Left forelimb (tissue), 1 donor: ENCODE results near the gene TRIM27.
A peak's percentile ranks its signal among the peaks of the same experiment; 100 is the strongest.
"Not testable (repeated sequence)": the region's sequence is repeated elsewhere in the genome, so short reads cannot be mapped to it uniquely, and the experiment has no call there.

Experiments
- DNase-seq: peaks from one replicate; pipeline ENCODE4 v3.0.0-alpha.2; 2018; ENCODE audit warnings: low spot score

Gene TRIM27

GRCh38 chr6:28941684-28942448 is 18.1 kb upstream of the TRIM27 start:
- no peak for DNase-seq

- peak; percentile 70 for DNase-seq
Observed at GRCh38 chr6:28940858-28941683, 17.3 kb upstream of the TRIM27 start.

- no peak for DNase-seq
Observed at GRCh38 chr6:28940294-28940857, 16.6 kb upstream of the TRIM27 start.

GRCh38 chr6:28933069-28933468 is 9.3 kb upstream of the TRIM27 start:
- DNase-seq, result no peak

- DNase-seq, result no peak
Observed at GRCh38 chr6:28929887-28930620, 6.3 kb upstream of the TRIM27 start.

GRCh38 chr6:28929339-28929738 is 5.6 kb upstream of the TRIM27 start:
- DNase-seq, result not testable (repeated sequence)

- DNase-seq, result no peak
Observed at GRCh38 chr6:28927846-28928245, 4.1 kb upstream of the TRIM27 start.

GRCh38 chr6:28922821-28923317 is 916 bp downstream of the TRIM27 start:
- peak; percentile 73 for DNase-seq

GRCh38 chr6:28922004-28922820 is 1.6 kb downstream of the TRIM27 start:
- no peak for DNase-seq

GRCh38 chr6:28920281-28920680 is 3.5 kb downstream of the TRIM27 start:
- DNase-seq, result no peak

- DNase-seq, result no peak
Observed at GRCh38 chr6:28914941-28915340, 8.8 kb downstream of the TRIM27 start.

GRCh38 chr6:28910901-28911690 is 12.7 kb downstream of the TRIM27 start:
- no peak for DNase-seq

GRCh38 chr6:28907394-28907793 is 16.4 kb downstream of the TRIM27 start:
- no peak for DNase-seq

GRCh38 chr6:28906669-28907068 is 17.1 kb downstream of the TRIM27 start:
- no peak for DNase-seq

- DNase-seq, result no peak
Observed at GRCh38 chr6:28903686-28904085, 20.1 kb downstream of the TRIM27 start.

- DNase-seq, result no peak
Observed at GRCh38 chr6:28901831-28902230, 22.0 kb downstream of the TRIM27 start.

GRCh38 chr6:28900577-28901256 is 23.1 kb downstream of the TRIM27 start:
- no peak for DNase-seq

GRCh38 chr6:28898710-28898965 is 25.1 kb downstream of the TRIM27 start:
- DNase-seq, result no peak

GRCh38 chr6:28897369-28897745 is 26.4 kb downstream of the TRIM27 start:
- no peak for DNase-seq
